GM21737 (cell line): ENCODE measurements around the gene DNAH3.
"Not testable (repeated sequence)": the region's sequence is repeated elsewhere in the genome, so short reads cannot be mapped to it uniquely, and the experiment has no call there.

Experiments
- ATAC-seq: cut with Tn5 transposase; IDR thresholded peaks from one replicate; pipeline ENCODE4 v1.9.1; 2021; ENCODE audit warnings: mild to moderate bottlenecking, moderate library complexity; ENCODE audit not compliant: unreplicated experiment

The DNAH3 gene

GRCh38 chr16:21130811-21131210, 19.8 kb downstream of the DNAH3 start:
- ATAC-seq, result no peak

GRCh38 chr16:21128991-21129390, 21.7 kb downstream of the DNAH3 start:
- ATAC-seq, result no peak

- ATAC-seq, result no peak
Observed at GRCh38 chr16:21126518-21126917, 24.1 kb downstream of the DNAH3 start.

GRCh38 chr16:21125191-21125590, 25.5 kb downstream of the DNAH3 start:
- no peak for ATAC-seq

- no peak for ATAC-seq
Observed at GRCh38 chr16:21120976-21121520, 29.6 kb downstream of the DNAH3 start.

GRCh38 chr16:21117567-21117966, 33.1 kb downstream of the DNAH3 start:
- ATAC-seq, result no peak

- no peak for ATAC-seq
Observed at GRCh38 chr16:21116148-21116693, 34.4 kb downstream of the DNAH3 start.

- ATAC-seq, result not testable (repeated sequence)
Observed at GRCh38 chr16:21115551-21115950, 35.1 kb downstream of the DNAH3 start.

- no peak for ATAC-seq
Observed at GRCh38 chr16:21103941-21104860, 46.4 kb downstream of the DNAH3 start.

GRCh38 chr16:21101631-21102420, 48.8 kb downstream of the DNAH3 start:
- ATAC-seq, result no peak

- no peak for ATAC-seq
Observed at GRCh38 chr16:21100447-21100846, 50.2 kb downstream of the DNAH3 start.

GRCh38 chr16:21097151-21097550, 53.5 kb downstream of the DNAH3 start:
- ATAC-seq, result no peak

GRCh38 chr16:21094719-21095118, 55.9 kb downstream of the DNAH3 start:
- not testable (repeated sequence) for ATAC-seq

GRCh38 chr16:21092951-21093350, 57.7 kb downstream of the DNAH3 start:
- ATAC-seq, result no peak

- ATAC-seq, result no peak
Observed at GRCh38 chr16:21088646-21089538, 61.8 kb downstream of the DNAH3 start.

GRCh38 chr16:21088143-21088542, 62.5 kb downstream of the DNAH3 start:
- ATAC-seq, result no peak

- no peak for ATAC-seq
Observed at GRCh38 chr16:21084631-21085225, 65.9 kb downstream of the DNAH3 start.

GRCh38 chr16:21083729-21084268, 66.8 kb downstream of the DNAH3 start:
- ATAC-seq, result no peak

GRCh38 chr16:21081329-21081728, 69.3 kb downstream of the DNAH3 start:
- no peak for ATAC-seq

GRCh38 chr16:21078563-21078962, 72.1 kb downstream of the DNAH3 start:
- ATAC-seq, result no peak
